Measurements from ENCODE around the gene NOS1AP. TPM values are rescaled to one million over a fixed set of nuclear protein-coding genes. Genes with fewer than 3 reads are reported as not detected.

The NOS1AP gene
- total RNA-seq, 2 experiments from 2014 or later: not detected

DNA sequence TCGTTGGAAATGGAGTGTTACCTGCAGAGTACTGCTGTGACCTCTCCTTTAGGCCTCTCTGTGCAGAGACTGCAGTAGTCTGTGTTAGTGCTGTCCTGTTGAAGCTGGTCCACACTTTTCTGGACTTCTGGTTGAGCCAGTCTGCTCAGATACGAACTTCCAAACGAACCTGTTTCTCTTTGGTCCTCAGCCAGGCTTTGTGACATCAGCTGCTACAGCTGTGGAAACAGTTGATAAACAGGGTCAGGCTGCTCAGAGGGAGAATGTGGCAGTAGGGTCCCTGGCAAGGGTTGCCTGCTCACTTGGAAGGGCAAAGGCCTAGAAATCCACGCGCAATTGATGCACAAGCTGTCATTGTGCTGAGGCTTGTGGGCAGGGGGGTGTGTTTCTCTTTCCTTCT lies 98.8 kb downstream of the NOS1AP start:
- Histone ChIP-seq H3K27ac (ENCODE audit: low read depth, low read length, poor library complexity, severe bottlenecking) (no peak overlapping the region), H3K4me1 (ENCODE audit: insufficient read depth, low read length, poor library complexity, severe bottlenecking) (no peaks in the 10 kb centered on the region), H3K4me3 (ENCODE audit: low read depth, low read length, poor library complexity, severe bottlenecking) (no peak overlapping the region), H3K9me3 (ENCODE audit: low read length) (no peaks in the 10 kb centered on the region), H3K79me2 (ENCODE audit: insufficient read depth, low read depth, low read length) (no peaks in the 10 kb centered on the region), H3K4me2 (ENCODE audit: low read length) (no peak overlapping the region), H2AFZ (ENCODE audit: low read length) (no peak overlapping the region), H3K9me2 (ENCODE audit: insufficient read depth, low read length) (no peaks in the 10 kb centered on the region), H3K36me3 (ENCODE audit: insufficient read depth, low read length) (no peaks in the 10 kb centered on the region), H4K20me1 (ENCODE audit: insufficient read depth, low read length) (no peaks in the 10 kb centered on the region)
- no peak for DNase-seq (ENCODE audit: low spot score)
- no TSS peak for BruUV-seq (replicated peaks)
- CTCF ChIA-PET (ENCODE audit: unreplicated experiment): no interaction called here
- intact Hi-C loops (cut with micrococcal nuclease; ENCODE audit: unreplicated experiment): no loop called here
- POLR2A ChIA-PET: no interaction called here
- TF ChIP-seq EZH2phosphoT487 (IDR thresholded peaks at IDR 0.05; ENCODE audit: borderline replicate concordance, low read depth, low read length): no peak
- TF ChIP-seq, protein P1, sequence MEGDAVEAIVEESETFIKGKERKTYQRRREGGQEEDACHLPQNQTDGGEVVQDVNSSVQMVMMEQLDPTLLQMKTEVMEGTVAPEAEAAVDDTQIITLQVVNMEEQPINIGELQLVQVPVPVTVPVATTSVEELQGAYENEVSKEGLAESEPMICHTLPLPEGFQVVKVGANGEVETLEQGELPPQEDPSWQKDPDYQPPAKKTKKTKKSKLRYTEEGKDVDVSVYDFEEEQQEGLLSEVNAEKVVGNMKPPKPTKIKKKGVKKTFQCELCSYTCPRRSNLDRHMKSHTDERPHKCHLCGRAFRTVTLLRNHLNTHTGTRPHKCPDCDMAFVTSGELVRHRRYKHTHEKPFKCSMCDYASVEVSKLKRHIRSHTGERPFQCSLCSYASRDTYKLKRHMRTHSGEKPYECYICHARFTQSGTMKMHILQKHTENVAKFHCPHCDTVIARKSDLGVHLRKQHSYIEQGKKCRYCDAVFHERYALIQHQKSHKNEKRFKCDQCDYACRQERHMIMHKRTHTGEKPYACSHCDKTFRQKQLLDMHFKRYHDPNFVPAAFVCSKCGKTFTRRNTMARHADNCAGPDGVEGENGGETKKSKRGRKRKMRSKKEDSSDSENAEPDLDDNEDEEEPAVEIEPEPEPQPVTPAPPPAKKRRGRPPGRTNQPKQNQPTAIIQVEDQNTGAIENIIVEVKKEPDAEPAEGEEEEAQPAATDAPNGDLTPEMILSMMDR (conservative IDR thresholded peaks at IDR 0.05; ENCODE audit: low read length): no peak

GRCh38 chr1:162169031-162169790 lies 99.7 kb downstream of the NOS1AP start:
- TF ChIP-seq, protein P1 (conservative IDR thresholded peaks at IDR 0.05; ENCODE audit: low read length): no peak
- TF ChIP-seq EZH2phosphoT487 (IDR thresholded peaks at IDR 0.05; ENCODE audit: borderline replicate concordance, low read depth, low read length): no peak
- POLR2A ChIA-PET: no interaction called here
- no peak for DNase-seq (ENCODE audit: low spot score)
- H3K9me3 ChIP-seq (ENCODE audit: low read length): no peaks in the 10 kb centered on the region
- H3K4me3 ChIP-seq (ENCODE audit: low read depth, low read length, poor library complexity, severe bottlenecking): no peak overlapping the region
- no TSS peak for BruUV-seq (replicated peaks)
- H4K20me1 ChIP-seq (ENCODE audit: insufficient read depth, low read length): no peaks in the 10 kb centered on the region
- H3K9me2 ChIP-seq (ENCODE audit: insufficient read depth, low read length): no peaks in the 10 kb centered on the region
- intact Hi-C loops (cut with micrococcal nuclease; ENCODE audit: unreplicated experiment): no loop called here
- H3K36me3 ChIP-seq (ENCODE audit: insufficient read depth, low read length): no peaks in the 10 kb centered on the region
- CTCF ChIA-PET (ENCODE audit: unreplicated experiment): no interaction called here
- H3K79me2 ChIP-seq (ENCODE audit: insufficient read depth, low read depth, low read length): no peaks in the 10 kb centered on the region
- H3K4me1 ChIP-seq (ENCODE audit: insufficient read depth, low read length, poor library complexity, severe bottlenecking): no peaks in the 10 kb centered on the region
- H3K4me2 ChIP-seq (ENCODE audit: low read length): no peak overlapping the region
- H2AFZ ChIP-seq (ENCODE audit: low read length): no peak overlapping the region
- H3K27ac ChIP-seq (ENCODE audit: low read depth, low read length, poor library complexity, severe bottlenecking): no peak overlapping the region

DNA sequence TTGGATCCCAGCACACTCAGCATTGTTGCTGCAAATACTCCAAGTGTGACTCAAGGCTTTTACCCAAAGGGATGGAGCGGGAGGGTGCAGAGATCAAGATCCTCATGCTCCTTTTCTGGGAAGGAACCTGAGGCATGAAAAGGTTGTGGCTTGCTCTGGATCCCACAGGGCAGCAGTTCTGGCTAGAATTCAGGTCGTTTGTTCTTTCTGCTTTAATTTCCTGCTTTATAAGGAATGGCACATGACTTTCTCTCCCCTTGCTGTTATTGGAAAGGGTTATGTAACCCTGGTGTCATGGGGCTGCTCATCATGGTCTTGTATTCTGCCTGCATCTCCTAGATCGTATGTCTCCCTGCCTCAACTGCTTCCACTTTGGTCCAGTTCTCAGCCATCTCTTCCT lies 101.6 kb downstream of the NOS1AP start:
- no peak for DNase-seq (ENCODE audit: low spot score)
- no peaks in the 10 kb centered on the region for H3K4me1 ChIP-seq (ENCODE audit: insufficient read depth, low read length, poor library complexity, severe bottlenecking)
- intact Hi-C loops (cut with micrococcal nuclease; ENCODE audit: unreplicated experiment): no loop called here
- no peak for TF ChIP-seq EZH2phosphoT487 (IDR thresholded peaks at IDR 0.05; ENCODE audit: borderline replicate concordance, low read depth, low read length)
- TF ChIP-seq, protein P1 (conservative IDR thresholded peaks at IDR 0.05; ENCODE audit: low read length): no peak
- H3K4me3 ChIP-seq (ENCODE audit: low read depth, low read length, poor library complexity, severe bottlenecking): no peak overlapping the region
- H3K36me3 ChIP-seq (ENCODE audit: insufficient read depth, low read length): no peaks in the 10 kb centered on the region
- no peaks in the 10 kb centered on the region for H3K79me2 ChIP-seq (ENCODE audit: insufficient read depth, low read depth, low read length)
- no peaks in the 10 kb centered on the region for H3K9me3 ChIP-seq (ENCODE audit: low read length)
- no peak overlapping the region for H3K27ac ChIP-seq (ENCODE audit: low read depth, low read length, poor library complexity, severe bottlenecking)
- H4K20me1 ChIP-seq (ENCODE audit: insufficient read depth, low read length): no peaks in the 10 kb centered on the region
- H3K9me2 ChIP-seq (ENCODE audit: insufficient read depth, low read length): no peaks in the 10 kb centered on the region
- CTCF ChIA-PET (ENCODE audit: unreplicated experiment): no interaction called here
- BruUV-seq (replicated peaks): no TSS peak
- no peak overlapping the region for H2AFZ ChIP-seq (ENCODE audit: low read length)
- POLR2A ChIA-PET: no interaction called here
- H3K4me2 ChIP-seq (ENCODE audit: low read length): no peak overlapping the region

Measured in OCI-LY7 (cell line).